Measurements from ENCODE around the gene MTTP. TPM values are rescaled to one million over a fixed set of nuclear protein-coding genes. Genes with fewer than 3 reads are reported as not detected.

MTTP gene
- total RNA-seq (ENCODE audit: low replicate concordance), result 0.08 TPM in 1 of 2 replicates, not detected in the other

GRCh38 chr4:99574530-99575324, at the start of gene MTTP:
TSS of gene MTTP (plus strand) at chr4:99574824. CDS start at chr4:99574910, 86 bp downstream.

GRCh38 chr4:99563310-99564186, 11.1 kb upstream of the MTTP start, which contains the start of gene TRMT10A:
TSS of gene TRMT10A (minus strand) at chr4:99564039. CDS start at chr4:99559338, 4,701 bp downstream.

GRCh38 chr4:99657798-99658197, 83.2 kb downstream of the MTTP start, which contains the start of gene C4orf54:
TSS of gene C4orf54 (minus strand) at chr4:99657828. CDS start at chr4:99654648, 3,180 bp downstream.

Other genes with a start within 250 kb of the MTTP start
- 0.08 and 0.12 TPM in 2 replicates for gene ADH1C, start 222.1 kb upstream of the MTTP start, total RNA-seq (ENCODE audit: low replicate concordance)
- 0.70 TPM in 1 of 2 replicates, not detected in the other for gene ADH7, start 139.5 kb upstream of the MTTP start, total RNA-seq (ENCODE audit: low replicate concordance)
- gene C4orf17, start 63.8 kb upstream of the MTTP start, total RNA-seq (ENCODE audit: low replicate concordance), result not detected in 2 replicates
- gene TRMT10A, start 10.8 kb upstream of the MTTP start, total RNA-seq (ENCODE audit: low replicate concordance), result 1.9 and 4.7 TPM in 2 replicates
- gene C4orf54, start 83.0 kb downstream of the MTTP start, total RNA-seq (ENCODE audit: low replicate concordance), result not detected in 2 replicates
- gene DAPP1, start 242.0 kb downstream of the MTTP start, total RNA-seq (ENCODE audit: low replicate concordance), result 0.59 TPM in 1 of 2 replicates, not detected in the other

Measured in smooth muscle cell of the coronary artery (primary cell).